Effector memory CD4-positive, alpha-beta T cell (primary cell): ENCODE results near the gene MLLT1.

Experiments
- DNase-seq, 3 donors: peaks; one replicate each; pipeline ENCODE4 v3.0.0-alpha.2; 2020
- H3K27ac ChIP-seq: 2 replicates; pipeline ENCODE4 v1.7.0; 2013; ENCODE audit warnings: mild to moderate bottlenecking, low read length, moderate library complexity; ENCODE audit not compliant: insufficient read depth, poor library complexity, severe bottlenecking
- H3K27me3 ChIP-seq: replicated peaks from 2 replicates; pipeline ENCODE4 v1.7.0; 2013; ENCODE audit warnings: mild to moderate bottlenecking, low read length; ENCODE audit not compliant: insufficient read depth, control insufficient read depth, poor library complexity, severe bottlenecking
- H3K36me3 ChIP-seq: 2 replicates; pipeline ENCODE4 v1.7.0; 2013; ENCODE audit warnings: mild to moderate bottlenecking, low read length, moderate library complexity; ENCODE audit not compliant: control insufficient read depth, insufficient read depth
- H3K4me1 ChIP-seq: 2 replicates; pipeline ENCODE4 v1.7.0; 2013; ENCODE audit warnings: low read length, mild to moderate bottlenecking; ENCODE audit not compliant: control insufficient read depth, insufficient read depth, poor library complexity, severe bottlenecking
- H3K4me3 ChIP-seq: 2 replicates; pipeline ENCODE4 v1.7.0; 2013; ENCODE audit warnings: low read length, low read depth, mild to moderate bottlenecking; ENCODE audit not compliant: insufficient read depth, poor library complexity, severe bottlenecking
- H3K9me3 ChIP-seq: 2 replicates; pipeline ENCODE4 v1.7.0; 2013; ENCODE audit warnings: mild to moderate bottlenecking, low read length, moderate library complexity; ENCODE audit not compliant: control insufficient read depth

MLLT1 gene

DNA sequence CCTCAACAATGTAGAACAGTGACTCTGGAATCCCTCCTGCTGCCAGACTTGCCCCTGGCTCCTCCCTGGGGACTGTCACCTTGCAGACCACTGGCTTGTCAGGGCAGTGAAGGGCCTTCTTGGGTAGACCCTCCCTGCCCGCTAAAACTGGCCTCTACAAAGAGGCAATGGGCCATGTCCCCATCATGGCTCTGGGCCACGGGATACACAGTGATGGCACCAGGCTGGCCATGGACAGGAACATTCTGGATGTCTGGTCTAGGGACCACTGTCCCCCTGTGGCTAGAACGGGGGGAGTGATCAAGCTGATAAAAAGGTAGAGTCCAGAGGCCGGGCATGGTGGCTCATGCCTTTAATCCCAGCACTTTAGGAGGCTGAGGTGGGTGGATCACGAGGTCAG, 83.4 kb downstream of the MLLT1 start:
- no peak for DNase-seq
- Histone ChIP-seq H3K27ac (no peak overlapping the region), H3K36me3 (no peaks in the 10 kb centered on the region), H3K9me3 (no peaks in the 10 kb centered on the region), H3K27me3 (no peaks in the 10 kb centered on the region), H3K4me1 (peaks cover 5% of the 10 kb centered on the region), H3K4me3 (no peak overlapping the region)

DNA sequence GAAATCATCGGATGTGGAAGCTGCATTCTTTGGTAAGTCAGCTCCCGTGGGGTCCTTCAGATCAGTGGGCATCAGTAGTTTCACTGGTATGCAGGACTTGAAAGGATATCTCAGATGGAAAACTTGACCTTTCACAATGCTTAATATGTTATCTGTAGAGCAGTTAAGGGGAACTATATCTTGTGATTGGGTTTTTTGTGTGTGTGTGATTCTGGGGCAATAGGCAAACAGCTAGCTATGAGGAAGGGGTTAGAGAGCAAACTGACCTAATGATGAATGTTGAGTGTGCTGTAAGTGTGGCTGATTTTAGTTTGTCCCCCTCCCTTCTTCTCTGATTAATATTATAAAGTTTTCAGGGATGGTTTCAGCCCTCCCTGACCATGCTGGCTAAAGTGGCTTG, 91.0 kb downstream of the MLLT1 start:
- Histone ChIP-seq H3K27ac (no peak overlapping the region), H3K9me3 (no peaks in the 10 kb centered on the region), H3K4me3 (no peak overlapping the region), H3K36me3 (no peaks in the 10 kb centered on the region), H3K27me3 (no peaks in the 10 kb centered on the region), H3K4me1 (no peaks in the 10 kb centered on the region)
- no peak for DNase-seq

DNA sequence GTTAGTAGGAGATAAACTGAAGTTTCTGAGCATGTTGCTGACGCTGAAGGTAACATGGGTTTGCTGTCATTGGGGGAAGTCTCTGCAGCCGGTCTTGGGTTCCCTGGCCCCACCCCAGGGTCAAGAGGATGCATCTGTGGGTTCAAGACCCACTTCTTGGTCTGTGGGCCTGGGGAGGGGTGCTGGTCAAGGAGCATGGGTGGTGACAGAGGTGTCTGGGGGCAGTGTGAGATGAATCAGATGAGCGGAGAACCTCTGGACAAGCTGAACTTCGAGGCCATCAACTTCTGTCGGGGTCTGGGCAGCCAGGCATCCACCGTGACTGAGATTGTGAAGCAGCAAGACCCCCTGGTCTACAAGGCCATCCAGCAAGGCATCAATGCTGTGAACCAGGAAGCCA, 92.4 kb downstream of the MLLT1 start:
- H3K4me3 ChIP-seq: no peak overlapping the region
- DNase-seq: no peak

DNA sequence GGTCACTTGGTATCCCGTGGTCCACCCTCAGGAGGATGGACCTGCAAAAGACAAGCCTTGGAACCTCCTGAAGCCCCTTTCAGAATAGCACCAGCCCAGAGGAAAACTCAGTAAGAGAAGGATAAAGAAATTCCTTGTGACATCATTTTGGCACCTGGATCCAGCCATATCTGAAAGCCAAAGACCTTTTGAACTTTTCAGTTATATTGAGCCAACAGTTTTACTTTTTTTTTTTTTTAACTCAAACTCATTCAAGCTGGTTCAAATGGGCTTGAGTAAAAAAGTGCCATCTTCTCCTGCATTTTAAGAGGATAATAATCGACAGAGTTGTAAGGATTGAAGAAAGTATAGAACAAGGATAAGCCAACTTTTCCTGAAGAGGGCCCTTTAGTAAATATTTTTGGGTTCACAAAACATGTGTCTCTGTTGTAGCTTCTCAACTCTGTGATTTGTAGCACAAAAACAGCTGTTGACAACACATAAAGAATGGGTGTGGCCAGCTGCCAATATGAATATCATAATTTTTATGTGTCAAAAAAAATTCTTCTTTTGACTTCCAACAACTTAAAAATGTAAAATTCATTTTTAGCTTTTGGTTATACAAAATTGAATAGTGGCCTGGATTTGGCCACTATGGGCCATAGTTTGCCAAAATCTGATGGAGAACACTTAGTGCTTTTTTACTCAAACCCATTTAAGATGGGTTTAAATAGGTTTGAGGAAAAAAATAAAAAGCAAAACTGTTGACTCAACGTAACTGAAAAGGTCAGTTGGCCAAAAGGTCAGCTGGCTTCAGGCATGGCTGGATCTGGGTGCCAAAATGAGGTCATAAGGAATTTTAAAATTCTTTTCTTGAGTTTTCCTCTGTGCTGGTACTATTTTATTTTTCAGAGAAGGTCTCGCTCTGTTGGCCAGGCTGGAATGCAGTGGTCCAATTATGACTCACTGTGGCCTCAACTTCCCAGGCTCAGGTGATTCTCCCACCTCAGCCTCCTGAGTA, 93.6 kb downstream of the MLLT1 start:
- H3K27ac ChIP-seq: no peak overlapping the region
- no peak overlapping the region for H3K4me3 ChIP-seq
- H3K4me1 ChIP-seq: no peaks in the 10 kb centered on the region
- DNase-seq: no peak
- no peaks in the 10 kb centered on the region for H3K27me3 ChIP-seq
- no peaks in the 10 kb centered on the region for H3K9me3 ChIP-seq
- no peaks in the 10 kb centered on the region for H3K36me3 ChIP-seq

More for the DNA sequence above, 92.4 kb downstream of the MLLT1 start:
- no peaks in the 10 kb centered on the region for H3K4me1 ChIP-seq
- H3K36me3 ChIP-seq: no peaks in the 10 kb centered on the region
- no peak overlapping the region for H3K27ac ChIP-seq
- no peaks in the 10 kb centered on the region for H3K27me3 ChIP-seq
- no peaks in the 10 kb centered on the region for H3K9me3 ChIP-seq

DNA sequence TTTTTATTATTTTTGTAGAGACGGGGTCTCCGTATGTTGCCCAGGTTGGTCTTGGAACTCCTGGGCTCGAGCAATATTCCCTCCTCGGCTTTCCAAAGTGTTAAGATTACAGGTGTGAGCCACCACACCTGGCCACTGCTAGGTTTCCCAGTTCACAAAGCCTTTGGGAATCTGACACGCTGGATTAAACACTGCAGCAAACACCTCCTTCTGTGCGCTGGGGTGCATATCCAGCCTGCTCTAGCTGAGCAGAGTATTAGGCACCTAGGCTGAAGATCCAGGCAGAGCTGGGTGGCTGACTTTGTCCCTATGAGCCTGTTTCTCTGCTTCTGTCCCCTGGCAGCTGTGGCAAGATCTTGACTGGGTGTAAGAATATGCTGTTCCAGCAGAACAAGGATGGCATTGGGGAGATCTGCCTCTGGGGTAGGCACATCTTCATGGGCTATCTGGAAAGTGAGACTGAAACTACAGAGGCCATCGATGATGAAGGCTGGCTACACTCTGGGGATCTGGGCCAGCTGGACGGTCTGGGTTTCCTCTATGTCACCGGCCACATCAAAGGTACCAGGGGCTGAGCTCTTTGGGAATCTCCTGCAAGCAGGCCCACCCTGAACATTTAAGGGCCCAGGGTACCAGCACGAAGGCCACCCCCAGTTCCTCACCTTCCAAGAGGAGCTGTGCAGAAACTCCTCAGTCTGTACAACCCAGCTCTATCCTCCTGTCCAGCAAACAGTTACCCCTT, 94.5 kb downstream of the MLLT1 start:
- DNase-seq: no peak
- H3K9me3 ChIP-seq: no peaks in the 10 kb centered on the region

DNA sequence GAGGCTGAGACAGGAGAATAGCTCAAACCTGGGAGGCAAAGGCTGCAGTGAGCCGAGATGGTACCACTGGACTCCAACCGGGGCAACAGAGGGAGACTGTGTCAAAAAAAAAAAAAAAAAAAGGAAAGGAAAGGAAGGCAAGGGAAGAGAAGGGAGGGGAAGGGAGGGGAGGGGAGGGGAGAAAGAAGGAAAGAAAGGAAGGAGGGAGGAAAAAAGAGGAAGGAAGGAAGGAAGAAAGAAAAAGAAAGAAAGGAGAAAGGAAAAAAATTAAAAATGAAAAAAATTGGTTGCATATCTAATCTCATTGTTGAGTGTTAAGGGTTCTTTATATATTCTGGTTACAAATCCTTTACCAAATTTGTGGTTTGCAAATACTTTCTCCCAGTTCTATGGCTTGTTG, 98.7 kb downstream of the MLLT1 start:
- no peaks in the 10 kb centered on the region for H3K36me3 ChIP-seq
- no peaks in the 10 kb centered on the region for H3K9me3 ChIP-seq
- no peaks in the 10 kb centered on the region for H3K4me1 ChIP-seq
- H3K4me3 ChIP-seq: no peak overlapping the region
- DNase-seq: no peak
- H3K27ac ChIP-seq: no peak overlapping the region
- no peaks in the 10 kb centered on the region for H3K27me3 ChIP-seq

More for the DNA sequence above, 94.5 kb downstream of the MLLT1 start:
- Histone ChIP-seq H3K4me1 (no peaks in the 10 kb centered on the region), H3K27ac (no peak overlapping the region), H3K36me3 (no peaks in the 10 kb centered on the region), H3K27me3 (no peaks in the 10 kb centered on the region), H3K4me3 (no peak overlapping the region)

DNA sequence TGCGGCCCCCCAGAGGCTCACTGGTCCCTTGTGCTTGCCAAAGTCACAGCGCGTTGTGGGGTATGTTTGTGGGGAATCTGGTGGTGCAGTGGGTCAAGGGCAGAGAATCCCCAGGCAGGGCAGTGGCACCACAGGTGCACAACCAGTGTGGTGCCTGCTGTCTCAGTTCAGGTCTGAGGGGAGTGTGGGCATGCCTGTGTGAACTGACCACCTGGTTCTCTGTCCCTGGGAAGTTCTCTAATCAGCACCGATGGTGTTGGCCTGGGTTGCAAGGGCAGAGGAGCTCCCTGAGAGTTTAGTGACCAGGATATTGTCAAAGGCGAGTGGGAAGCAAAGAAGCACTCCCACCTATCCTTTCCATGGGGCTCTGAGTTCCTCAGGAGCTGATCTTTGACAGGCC, 106.6 kb downstream of the MLLT1 start:
- DNase-seq: no peak
- H3K27me3 ChIP-seq: no peaks in the 10 kb centered on the region
- no peaks in the 10 kb centered on the region for H3K4me1 ChIP-seq
- no peak overlapping the region for H3K27ac ChIP-seq
- H3K4me3 ChIP-seq: no peak overlapping the region
- no peaks in the 10 kb centered on the region for H3K9me3 ChIP-seq
- H3K36me3 ChIP-seq: no peaks in the 10 kb centered on the region

DNA sequence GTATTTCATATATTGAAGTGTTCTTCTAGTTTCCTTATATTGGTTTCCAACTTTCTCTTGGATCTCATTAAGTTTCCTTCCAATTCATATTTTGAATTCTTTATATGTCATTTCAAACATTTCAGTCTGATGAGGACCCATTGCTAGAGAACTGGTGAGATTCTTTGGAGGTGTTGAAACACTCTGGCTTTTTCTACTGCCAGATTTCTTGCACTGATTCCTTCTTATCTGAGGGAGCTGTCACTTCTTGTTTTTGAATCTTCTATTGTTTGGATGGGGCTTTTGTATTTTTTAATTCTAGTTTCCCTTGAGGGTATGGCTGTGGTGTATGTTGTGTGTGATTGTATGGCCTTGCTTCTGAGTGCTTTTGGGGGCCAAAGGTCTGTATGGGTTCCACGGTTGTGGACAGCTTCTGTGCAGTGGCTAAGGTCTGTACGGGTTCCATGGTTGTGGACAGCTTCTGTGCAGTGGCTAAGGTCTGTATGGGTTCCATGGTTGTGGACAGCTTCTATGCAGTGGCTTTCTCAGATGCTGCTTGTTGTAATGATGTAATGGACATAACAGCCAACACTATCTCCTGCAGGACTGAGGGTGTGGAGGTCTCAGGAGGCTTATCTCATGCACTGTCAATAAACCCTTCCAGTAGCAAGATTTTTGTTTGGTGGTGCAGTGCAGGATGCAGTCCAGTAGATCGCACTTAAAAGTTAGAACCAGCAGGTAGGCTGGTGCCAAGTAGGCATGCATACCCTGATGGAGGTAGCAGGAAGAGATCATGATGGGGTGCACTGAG, 107.5 kb downstream of the MLLT1 start:
- Histone ChIP-seq H3K9me3 (no peaks in the 10 kb centered on the region), H3K27me3 (no peaks in the 10 kb centered on the region), H3K27ac (no peak overlapping the region), H3K4me3 (no peak overlapping the region), H3K36me3 (no peaks in the 10 kb centered on the region), H3K4me1 (no peaks in the 10 kb centered on the region)
- DNase-seq: no peak

DNA sequence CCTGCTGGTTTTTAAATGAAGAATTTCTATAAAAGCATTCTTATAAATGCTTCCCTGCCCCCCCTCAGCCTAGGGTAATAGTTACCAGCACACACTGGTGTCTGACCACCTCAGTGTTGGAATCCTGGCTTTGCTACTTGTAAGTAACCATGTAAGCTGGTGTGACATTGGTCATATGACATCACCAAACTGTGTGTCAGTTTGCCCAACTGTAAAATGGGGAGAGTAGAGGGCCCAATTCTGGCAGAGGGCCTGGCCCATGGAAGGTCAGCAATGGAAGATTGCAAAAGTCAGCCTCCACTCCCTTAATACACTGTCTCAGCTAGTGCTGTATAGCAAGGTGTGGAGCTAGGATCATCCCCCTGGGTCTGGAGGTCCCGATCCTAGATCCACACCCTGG, 112.7 kb downstream of the MLLT1 start:
- no peaks in the 10 kb centered on the region for H3K4me1 ChIP-seq
- no peaks in the 10 kb centered on the region for H3K36me3 ChIP-seq
- no peaks in the 10 kb centered on the region for H3K9me3 ChIP-seq
- DNase-seq: no peak
- H3K4me3 ChIP-seq: no peak overlapping the region
- H3K27me3 ChIP-seq: no peaks in the 10 kb centered on the region
- no peak overlapping the region for H3K27ac ChIP-seq
